Measurements from ENCODE around the gene ZFP42. TPM values are rescaled to one million over a fixed set of nuclear protein-coding genes. Genes with fewer than 3 reads are reported as not detected.

The ZFP42 gene
- 134 TPM for polyA plus RNA-seq (2013, experiment 1 of 2)
- polyA plus RNA-seq (2013, experiment 2 of 2): 141 TPM

- Histone ChIP-seq H3K18ac (ENCODE audit: low read length) (peak within 1 kb of the TSS; percentile 97), H3K56ac (ENCODE audit: low read length) (peak within 1 kb of the TSS; percentile 96), H3K9ac (ENCODE audit: low read length) (peak within 1 kb of the TSS; percentile 98), H2BK15ac (replicated peaks; ENCODE audit: low read depth) (no peak within 1 kb of the TSS), H3K79me1 (ENCODE audit: low read length) (no peaks in the 10 kb centered on the region), H3K27ac (ENCODE audit: low read depth, low read length) (peak within 1 kb of the TSS; percentile 57), H3K23ac (ENCODE audit: low read length) (no peak within 1 kb of the TSS), H2AK5ac (ENCODE audit: low read length) (peak within 1 kb of the TSS; percentile 95), H3K36me3 (ENCODE audit: control insufficient read depth, insufficient read depth, low read length) (peaks cover 4% of the 10 kb centered on the region), H3K4me2 (ENCODE audit: low read length) (peak within 1 kb of the TSS; percentile 50), H3K4ac (ENCODE audit: low read depth, low read length) (peak within 1 kb of the TSS; percentile 98), H3K79me2 (ENCODE audit: control insufficient read depth, insufficient read depth, low read length) (peaks cover 47% of the 10 kb centered on the region), H2BK120ac (ENCODE audit: low read depth, low read length) (peak within 1 kb of the TSS; percentile 65), H3K4me3 (ENCODE audit: low read length) (peak within 1 kb of the TSS; percentile 100), H2BK5ac (ENCODE audit: low read length) (peak within 1 kb of the TSS; percentile 63), H4K8ac (ENCODE audit: low read depth, low read length) (peak within 1 kb of the TSS; percentile 57), H3K4me1 (ENCODE audit: control insufficient read depth, low read depth, low read length) (peaks cover 4% of the 10 kb centered on the region), H3K27me3 (ENCODE audit: insufficient read depth, low read length, poor library complexity) (no peaks in the 10 kb centered on the region), H4K5ac (ENCODE audit: low read length) (peak within 1 kb of the TSS; percentile 87)
- peak; percentile 95 for DNase-seq
- no CpG with 5 or more reads among the region's 58 CpGs for WGBS (ENCODE audit: extremely low coverage, insufficient coverage, low lambda C conversion rate)
Measured at GRCh38 chr4:187995322-187996207, at the start of gene ZFP42. Gene ZFP42, plus strand, starts transcription at chr4:187995771. Its CDS starts 7,037 bp downstream, at chr4:188002808.

GRCh38 chr4:187961171-187961570 lies 34.4 kb upstream of the ZFP42 start:
- H2BK5ac ChIP-seq (ENCODE audit: low read length): no peak overlapping the region
- H3K27ac ChIP-seq (ENCODE audit: low read depth, low read length): no peak overlapping the region
- no peak overlapping the region for H3K9ac ChIP-seq (ENCODE audit: low read length)
- H3K4me3 ChIP-seq (ENCODE audit: low read length): no peak overlapping the region
- no peak overlapping the region for H3K4ac ChIP-seq (ENCODE audit: low read depth, low read length)
- no peaks in the 10 kb centered on the region for H3K79me2 ChIP-seq (ENCODE audit: control insufficient read depth, insufficient read depth, low read length)
- no peak overlapping the region for H2BK15ac ChIP-seq (replicated peaks; ENCODE audit: low read depth)
- no peak overlapping the region for H3K56ac ChIP-seq (ENCODE audit: low read length)
- no peak overlapping the region for H2AK5ac ChIP-seq (ENCODE audit: low read length)
- H4K5ac ChIP-seq (ENCODE audit: low read length): no peak overlapping the region
- H3K23ac ChIP-seq (ENCODE audit: low read length): no peak overlapping the region
- no peak for DNase-seq
- no peak overlapping the region for H4K8ac ChIP-seq (ENCODE audit: low read depth, low read length)
- H3K27me3 ChIP-seq (ENCODE audit: insufficient read depth, low read length, poor library complexity): no peaks in the 10 kb centered on the region
- H3K4me1 ChIP-seq (ENCODE audit: control insufficient read depth, low read depth, low read length): no peaks in the 10 kb centered on the region
- no peak overlapping the region for H2BK120ac ChIP-seq (ENCODE audit: low read depth, low read length)
- H3K36me3 ChIP-seq (ENCODE audit: control insufficient read depth, insufficient read depth, low read length): no peaks in the 10 kb centered on the region
- WGBS (ENCODE audit: extremely low coverage, insufficient coverage, low lambda C conversion rate): no CpG with 5 or more reads among the region's 2 CpGs
- no peak overlapping the region for H3K4me2 ChIP-seq (ENCODE audit: low read length)
- H3K79me1 ChIP-seq (ENCODE audit: low read length): no peaks in the 10 kb centered on the region
- H3K18ac ChIP-seq (ENCODE audit: low read length): no peak overlapping the region

- H2BK15ac ChIP-seq (replicated peaks; ENCODE audit: low read depth): no peak overlapping the region
- H3K56ac ChIP-seq (ENCODE audit: low read length): no peak overlapping the region
- no peaks in the 10 kb centered on the region for H3K27me3 ChIP-seq (ENCODE audit: insufficient read depth, low read length, poor library complexity)
- no peak overlapping the region for H3K9ac ChIP-seq (ENCODE audit: low read length)
- H2BK120ac ChIP-seq (ENCODE audit: low read depth, low read length): no peak overlapping the region
- H3K23ac ChIP-seq (ENCODE audit: low read length): no peak overlapping the region
- H3K18ac ChIP-seq (ENCODE audit: low read length): no peak overlapping the region
- WGBS (ENCODE audit: extremely low coverage, insufficient coverage, low lambda C conversion rate): no CpG with 5 or more reads among the region's 2 CpGs
- H3K27ac ChIP-seq (ENCODE audit: low read depth, low read length): no peak overlapping the region
- H3K79me2 ChIP-seq (ENCODE audit: control insufficient read depth, insufficient read depth, low read length): no peaks in the 10 kb centered on the region
- no peak overlapping the region for H3K4ac ChIP-seq (ENCODE audit: low read depth, low read length)
- H3K79me1 ChIP-seq (ENCODE audit: low read length): no peaks in the 10 kb centered on the region
- no peak overlapping the region for H4K8ac ChIP-seq (ENCODE audit: low read depth, low read length)
- H3K36me3 ChIP-seq (ENCODE audit: control insufficient read depth, insufficient read depth, low read length): no peaks in the 10 kb centered on the region
- no peak overlapping the region for H3K4me2 ChIP-seq (ENCODE audit: low read length)
- no peak overlapping the region for H2AK5ac ChIP-seq (ENCODE audit: low read length)
- no peak overlapping the region for H3K4me3 ChIP-seq (ENCODE audit: low read length)
- H4K5ac ChIP-seq (ENCODE audit: low read length): no peak overlapping the region
- H2BK5ac ChIP-seq (ENCODE audit: low read length): no peak overlapping the region
- no peaks in the 10 kb centered on the region for H3K4me1 ChIP-seq (ENCODE audit: control insufficient read depth, low read depth, low read length)
- DNase-seq: no peak
Measured at GRCh38 chr4:187961961-187962360, 33.6 kb upstream of the ZFP42 start.

DNA sequence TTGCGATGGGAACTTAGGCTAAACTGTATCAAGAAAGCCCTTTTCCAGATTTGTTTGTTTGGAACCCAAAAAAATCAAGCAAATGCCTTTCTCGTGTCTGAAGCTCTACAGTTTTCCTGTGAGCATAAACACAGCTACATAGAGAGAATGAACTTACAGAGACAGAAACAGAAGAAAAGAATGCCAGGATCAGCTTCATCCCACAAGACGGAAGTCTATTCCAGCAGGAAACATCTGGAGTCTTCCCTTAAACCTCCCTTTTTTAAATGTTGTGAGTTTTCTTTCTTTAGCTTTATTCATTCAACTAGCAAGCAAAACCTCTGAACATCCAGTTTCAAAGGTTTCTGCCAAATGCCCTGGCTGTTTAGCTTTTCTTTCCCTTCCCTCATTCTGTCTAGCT lies 32.6 kb upstream of the ZFP42 start:
- no peak overlapping the region for H2AK5ac ChIP-seq (ENCODE audit: low read length)
- no peak overlapping the region for H3K9ac ChIP-seq (ENCODE audit: low read length)
- H3K27ac ChIP-seq (ENCODE audit: low read depth, low read length): no peak overlapping the region
- no peak overlapping the region for H3K4ac ChIP-seq (ENCODE audit: low read depth, low read length)
- no peaks in the 10 kb centered on the region for H3K79me1 ChIP-seq (ENCODE audit: low read length)
- H2BK15ac ChIP-seq (replicated peaks; ENCODE audit: low read depth): no peak overlapping the region
- H3K36me3 ChIP-seq (ENCODE audit: control insufficient read depth, insufficient read depth, low read length): no peaks in the 10 kb centered on the region
- H3K27me3 ChIP-seq (ENCODE audit: insufficient read depth, low read length, poor library complexity): no peaks in the 10 kb centered on the region
- H3K23ac ChIP-seq (ENCODE audit: low read length): no peak overlapping the region
- WGBS (ENCODE audit: extremely low coverage, insufficient coverage, low lambda C conversion rate): no CpG with 5 or more reads among the region's 3 CpGs
- no peak overlapping the region for H3K18ac ChIP-seq (ENCODE audit: low read length)
- no peaks in the 10 kb centered on the region for H3K79me2 ChIP-seq (ENCODE audit: control insufficient read depth, insufficient read depth, low read length)
- no peak overlapping the region for H3K56ac ChIP-seq (ENCODE audit: low read length)
- no peak overlapping the region for H4K8ac ChIP-seq (ENCODE audit: low read depth, low read length)
- H3K4me2 ChIP-seq (ENCODE audit: low read length): no peak overlapping the region
- no peak overlapping the region for H3K4me3 ChIP-seq (ENCODE audit: low read length)
- H3K4me1 ChIP-seq (ENCODE audit: control insufficient read depth, low read depth, low read length): no peaks in the 10 kb centered on the region
- no peak overlapping the region for H2BK5ac ChIP-seq (ENCODE audit: low read length)
- no peak for DNase-seq
- H4K5ac ChIP-seq (ENCODE audit: low read length): no peak overlapping the region
- H2BK120ac ChIP-seq (ENCODE audit: low read depth, low read length): no peak overlapping the region

DNA sequence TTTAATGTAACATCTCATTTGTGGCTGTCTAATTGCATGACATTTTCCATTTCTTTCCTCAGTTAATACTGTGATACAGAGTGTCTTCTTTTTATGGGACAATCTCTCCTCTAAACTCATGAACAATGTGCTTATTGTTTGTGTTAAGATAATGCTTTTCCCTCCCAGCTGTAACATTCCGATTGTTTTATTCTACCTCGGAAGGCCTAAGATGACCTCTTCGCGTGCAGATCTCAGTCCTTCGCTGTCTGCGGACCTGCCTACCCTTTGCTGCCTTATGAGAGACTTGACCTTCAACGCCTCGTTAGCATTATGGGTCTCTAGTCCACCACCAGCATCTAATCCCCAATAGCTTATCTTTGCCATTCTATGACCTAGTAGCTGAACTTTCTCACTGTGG lies 29.8 kb upstream of the ZFP42 start:
- H3K27ac ChIP-seq (ENCODE audit: low read depth, low read length): no peak overlapping the region
- H2BK120ac ChIP-seq (ENCODE audit: low read depth, low read length): no peak overlapping the region
- H3K4me3 ChIP-seq (ENCODE audit: low read length): no peak overlapping the region
- H2BK5ac ChIP-seq (ENCODE audit: low read length): no peak overlapping the region
- H3K27me3 ChIP-seq (ENCODE audit: insufficient read depth, low read length, poor library complexity): no peaks in the 10 kb centered on the region
- H3K4me2 ChIP-seq (ENCODE audit: low read length): no peak overlapping the region
- H3K18ac ChIP-seq (ENCODE audit: low read length): no peak overlapping the region
- no peaks in the 10 kb centered on the region for H3K79me2 ChIP-seq (ENCODE audit: control insufficient read depth, insufficient read depth, low read length)
- no peaks in the 10 kb centered on the region for H3K79me1 ChIP-seq (ENCODE audit: low read length)
- H3K4me1 ChIP-seq (ENCODE audit: control insufficient read depth, low read depth, low read length): no peaks in the 10 kb centered on the region
- H3K9ac ChIP-seq (ENCODE audit: low read length): no peak overlapping the region
- H2AK5ac ChIP-seq (ENCODE audit: low read length): no peak overlapping the region
- no peak overlapping the region for H3K56ac ChIP-seq (ENCODE audit: low read length)
- no peak overlapping the region for H4K8ac ChIP-seq (ENCODE audit: low read depth, low read length)
- H4K5ac ChIP-seq (ENCODE audit: low read length): no peak overlapping the region
- H2BK15ac ChIP-seq (replicated peaks; ENCODE audit: low read depth): no peak overlapping the region
- DNase-seq: no peak
- H3K36me3 ChIP-seq (ENCODE audit: control insufficient read depth, insufficient read depth, low read length): no peaks in the 10 kb centered on the region
- WGBS (ENCODE audit: extremely low coverage, insufficient coverage, low lambda C conversion rate): no CpG with 5 or more reads among the region's 8 CpGs
- H3K4ac ChIP-seq (ENCODE audit: low read depth, low read length): no peak overlapping the region
- no peak overlapping the region for H3K23ac ChIP-seq (ENCODE audit: low read length)

Measured in mesendoderm (in vitro differentiated cells).